Body of pancreas (tissue), 4 donors: ENCODE data around the gene ZBTB20. TPM values are rescaled to one million over a fixed set of nuclear protein-coding genes. Genes with fewer than 3 reads are reported as not detected.

ENCODE experiments used
- ATAC-seq: fragments of 150-250 bp; one replicate; pipeline ENCODE4 v1.9.1; 2016
- DNase-seq, 4 donors: peaks; one replicate each; pipeline ENCODE4 v3.0.0-alpha.2; 2019
- H3K27ac ChIP-seq, 4 donors: fragments of 200-600 bp; sonication (generic); 1 replicate in 3 of 4; 2 replicates in 1 of 4; pipeline versions ENCODE4 v1.5.1 to v1.6.1; 2016 to 2019; ENCODE audit warnings: mild to moderate bottlenecking in 1 of 4, mixed read lengths in 1 of 4, moderate library complexity in 1 of 4
- H3K27me3 ChIP-seq, 2 donors: fragments of 200-600 bp; sonication (generic); one replicate each; pipeline ENCODE4 v1.6.0; 2016; ENCODE audit warnings: mild to moderate bottlenecking in 1 of 2
- H3K36me3 ChIP-seq, 2 donors: fragments of 200-600 bp; sonication (generic); replicated peaks in 1 of 2; 2 replicates each; pipeline ENCODE4 v1.5.1; 2016; ENCODE audit warnings: low read depth in 2 of 2; ENCODE audit not compliant: insufficient read depth in 1 of 2
- H3K4me1 ChIP-seq: fragments of 200-600 bp; sonication (generic); one replicate; pipeline ENCODE4 v1.6.0; 2016
- H3K4me3 ChIP-seq, 2 donors: fragments of 200-600 bp; sonication (generic); 1 replicate in 1 of 2; 2 replicates in 1 of 2; pipeline ENCODE4 v1.5.1; 2016 to 2019
- H3K9me3 ChIP-seq, 3 donors: fragments of 200-600 bp; sonication (generic); 1 replicate in 2 of 3; 2 replicates in 1 of 3; pipeline ENCODE4 v1.5.1; 2016
- POLR2A ChIP-seq, 3 donors: fragments of 450-650 bp; IDR thresholded peaks; one replicate each; pipeline ENCODE4 v1.6.1; 2016; ENCODE audit warnings: antibody characterized with exemption in 3 of 3, mild to moderate bottlenecking in 2 of 3
- WGBS, 2 donors: methylation state at CpG; one replicate each; pipeline ENCODE4 v1.1.5; 2017; 5-methylcytosine and 5-hydroxymethylcytosine counted together
- intact Hi-C: fragments of 100-400 bp; cut with DNase I; formaldehyde crosslinking; loops from one replicate; pipeline ENCODE4 v1.15.1; 2023
- total RNA-seq, 2 donors: library from RNA; depleted of rRNA; stranded (reverse); fragments of >200 nt; gene quantifications; one replicate each; pipeline ENCODE4 v1.1.0, GENCODE V29; 2016
- TF ChIP-seq, protein P1 (sequence below), 7 experiments: fragments of 450-650 bp in 4 of 7; fragments of 200-600 bp in 3 of 7; sonication (generic) in 3 of 7; IDR thresholded peaks; one replicate each; pipeline ENCODE4 v1.5.1; 2016 to 2019; ENCODE audit warnings: antibody characterized with exemption in 7 of 7

ZBTB20 gene
- total RNA-seq: 10 to 100 TPM; 48.3 to 77.1 TPM

DNA sequence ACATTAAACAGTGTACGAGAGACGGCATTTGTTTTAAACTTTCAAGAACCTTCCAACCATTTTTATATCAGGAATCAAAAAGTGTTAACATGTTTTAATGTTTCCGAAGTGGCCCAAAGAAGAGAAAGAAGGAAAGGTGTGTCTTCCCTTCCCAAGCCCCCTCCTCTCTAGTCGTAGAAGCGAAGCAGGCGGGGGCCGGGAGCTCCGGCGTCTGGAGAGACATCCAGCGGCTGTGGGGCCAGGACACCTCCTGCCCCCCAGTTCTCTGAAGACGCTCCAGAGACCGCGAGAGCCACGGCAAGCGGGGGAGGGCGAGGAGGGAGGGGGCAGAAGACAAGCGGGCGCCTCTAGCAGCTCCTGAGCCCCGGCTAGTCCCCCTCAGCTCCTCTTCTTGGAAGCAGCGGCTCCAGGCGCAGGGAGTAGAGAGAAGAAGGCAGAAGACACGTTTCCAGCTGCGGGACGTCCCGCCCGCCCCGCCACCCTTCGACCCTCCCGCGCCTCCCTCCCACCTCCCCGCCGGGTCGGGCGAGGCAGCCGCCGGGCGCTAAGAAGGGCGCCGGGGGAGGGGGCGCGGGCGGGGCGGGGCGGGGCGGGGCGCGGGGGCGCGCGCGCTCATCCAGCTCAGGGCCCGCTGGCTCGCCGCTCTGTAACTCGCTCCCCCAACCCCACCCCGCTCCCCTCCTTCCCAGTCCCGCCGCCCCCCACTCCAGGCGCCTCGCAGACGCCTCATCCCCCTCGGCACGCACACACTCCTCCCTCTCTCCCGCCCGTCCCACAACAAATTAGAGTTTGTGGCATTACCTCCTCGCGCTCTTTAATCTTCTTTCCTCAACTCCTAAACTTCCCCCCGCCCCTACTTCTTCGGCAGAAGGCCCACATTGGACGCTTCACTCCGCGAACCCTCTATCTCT lies at the start of gene ZBTB20:
TSS of gene ZBTB20 (minus strand) at position 871 of the 911 bp plus-strand sequence.
- H3K9me3 ChIP-seq: no peaks in the 10 kb centered on the region
- whole genome bisulfite sequencing, 2 donors: 0 to 1% methylated on average over 24 to 52 of the region's 72 CpGs
- peaks cover 16% of the 10 kb centered on the region for H3K4me1 ChIP-seq
- no peaks in the 10 kb centered on the region for H3K27me3 ChIP-seq
- peak within 1 kb of the TSS; percentile 92 to 100 (median 99) for H3K27ac ChIP-seq
- H3K36me3 ChIP-seq: no peaks in the 10 kb centered on the region
- peak within 1 kb of the TSS; percentile 63 to 91 for H3K4me3 ChIP-seq
- DNase-seq (peak; percentile 49 to 73 (median 66)), ATAC-seq (peak; percentile 33)
- peak; percentile 38 to 87 (median 77) for TF ChIP-seq POLR2A (IDR thresholded peaks at IDR 0.05)
- TF ChIP-seq, protein P1, sequence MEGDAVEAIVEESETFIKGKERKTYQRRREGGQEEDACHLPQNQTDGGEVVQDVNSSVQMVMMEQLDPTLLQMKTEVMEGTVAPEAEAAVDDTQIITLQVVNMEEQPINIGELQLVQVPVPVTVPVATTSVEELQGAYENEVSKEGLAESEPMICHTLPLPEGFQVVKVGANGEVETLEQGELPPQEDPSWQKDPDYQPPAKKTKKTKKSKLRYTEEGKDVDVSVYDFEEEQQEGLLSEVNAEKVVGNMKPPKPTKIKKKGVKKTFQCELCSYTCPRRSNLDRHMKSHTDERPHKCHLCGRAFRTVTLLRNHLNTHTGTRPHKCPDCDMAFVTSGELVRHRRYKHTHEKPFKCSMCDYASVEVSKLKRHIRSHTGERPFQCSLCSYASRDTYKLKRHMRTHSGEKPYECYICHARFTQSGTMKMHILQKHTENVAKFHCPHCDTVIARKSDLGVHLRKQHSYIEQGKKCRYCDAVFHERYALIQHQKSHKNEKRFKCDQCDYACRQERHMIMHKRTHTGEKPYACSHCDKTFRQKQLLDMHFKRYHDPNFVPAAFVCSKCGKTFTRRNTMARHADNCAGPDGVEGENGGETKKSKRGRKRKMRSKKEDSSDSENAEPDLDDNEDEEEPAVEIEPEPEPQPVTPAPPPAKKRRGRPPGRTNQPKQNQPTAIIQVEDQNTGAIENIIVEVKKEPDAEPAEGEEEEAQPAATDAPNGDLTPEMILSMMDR (IDR thresholded peaks at IDR 0.05): no peak
- intact Hi-C loops: no loop called here

DNA sequence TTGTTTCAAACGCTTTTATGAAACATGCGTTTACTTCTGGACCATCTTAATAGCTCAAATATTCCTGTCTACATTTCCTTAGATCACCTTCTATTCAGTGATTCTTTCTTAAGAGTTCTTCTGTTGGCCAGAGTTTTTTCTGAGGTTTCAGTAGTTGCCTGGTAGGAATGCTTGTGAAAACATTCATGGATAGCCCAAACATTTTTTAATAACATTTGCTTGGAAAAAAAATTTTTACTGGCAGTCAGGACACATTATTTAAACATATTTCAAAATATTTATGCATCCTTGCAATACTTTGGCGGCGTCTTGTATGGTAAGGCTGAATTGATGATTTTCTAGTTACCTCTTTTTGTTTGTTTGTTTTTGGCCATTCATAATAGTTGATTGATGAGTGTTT lies 47.4 kb upstream of the ZBTB20 start:
- Histone ChIP-seq H3K4me1 (no peaks in the 10 kb centered on the region), H3K4me3 (no peak overlapping the region), H3K27ac (no peak overlapping the region), H3K9me3 (no peaks in the 10 kb centered on the region), H3K27me3 (no peaks in the 10 kb centered on the region), H3K36me3 (no peaks in the 10 kb centered on the region)
- DNase-seq (no peak), ATAC-seq (no peak)
- TF ChIP-seq, protein P1 (IDR thresholded peaks at IDR 0.05): no peak
- no peak for TF ChIP-seq POLR2A (IDR thresholded peaks at IDR 0.05)
- intact Hi-C loops: no loop called here
- WGBS, 2 donors: 86 to 88% methylated on average over 4 of the region's 4 CpGs

- Histone ChIP-seq H3K36me3 (no peaks in the 10 kb centered on the region), H3K4me3 (no peak overlapping the region), H3K27me3 (no peaks in the 10 kb centered on the region), H3K9me3 (no peaks in the 10 kb centered on the region), H3K4me1 (no peaks in the 10 kb centered on the region), H3K27ac (no peak overlapping the region)
- no peak for DNase-seq
- no peak for ATAC-seq
- intact Hi-C loops: no loop called here
- TF ChIP-seq, protein P1 (IDR thresholded peaks at IDR 0.05): no peak
- no peak for TF ChIP-seq POLR2A (IDR thresholded peaks at IDR 0.05)
Measured at GRCh38 chr3:115190747-115191146, 43.7 kb upstream of the ZBTB20 start.

GRCh38 chr3:115187149-115187757 lies 40.2 kb upstream of the ZBTB20 start:
- no peak for ATAC-seq
- no peaks in the 10 kb centered on the region for H3K4me1 ChIP-seq
- H3K9me3 ChIP-seq: no peaks in the 10 kb centered on the region
- WGBS, 2 donors: 76 to 80% methylated on average over 4 of the region's 4 CpGs
- no peak for DNase-seq
- H3K27me3 ChIP-seq: no peaks in the 10 kb centered on the region
- H3K27ac ChIP-seq: no peak overlapping the region
- H3K4me3 ChIP-seq: no peak overlapping the region
- no peaks in the 10 kb centered on the region for H3K36me3 ChIP-seq
- TF ChIP-seq, protein P1 (IDR thresholded peaks at IDR 0.05): no peak
- no peak for TF ChIP-seq POLR2A (IDR thresholded peaks at IDR 0.05)
- intact Hi-C loops: no loop called here
